GM19452 (cell line): Measurements from ENCODE around the gene TIMM8B.
"Not testable (repeated sequence)": the region's sequence is repeated elsewhere in the genome, so short reads cannot be mapped to it uniquely, and the experiment has no call there.

Source experiments
- ATAC-seq: cut with Tn5 transposase; IDR thresholded peaks from one replicate; pipeline ENCODE4 v1.9.1; 2021; ENCODE audit not compliant: unreplicated experiment

Gene TIMM8B

GRCh38 chr11:112086422-112087191 is at the start of gene TIMM8B, which contains the start of gene SDHD:
TIMM8B (minus strand) TSS chr11:112086756; CDS start chr11:112086723, 33 bp downstream.
SDHD (plus strand) TSS chr11:112086873; CDS start chr11:112086908, 35 bp downstream.
- ATAC-seq, result peak; percentile 84

- ATAC-seq, result no peak
Observed at GRCh38 chr11:112134473-112134872, 47.9 kb upstream of the TIMM8B start.

- ATAC-seq, result no peak
Observed at GRCh38 chr11:112132737-112133136, 46.2 kb upstream of the TIMM8B start.

- ATAC-seq, result no peak
Observed at GRCh38 chr11:112129656-112130055, 43.1 kb upstream of the TIMM8B start.

GRCh38 chr11:112128483-112129121 is 42.0 kb upstream of the TIMM8B start:
- no peak for ATAC-seq

GRCh38 chr11:112127056-112127455 is 40.5 kb upstream of the TIMM8B start:
- ATAC-seq, result no peak

- ATAC-seq, result no peak
Observed at GRCh38 chr11:112123129-112123528, 36.6 kb upstream of the TIMM8B start.

GRCh38 chr11:112121981-112122615 is 35.5 kb upstream of the TIMM8B start:
- no peak for ATAC-seq

- no peak for ATAC-seq
Observed at GRCh38 chr11:112118176-112118575, 31.6 kb upstream of the TIMM8B start.

GRCh38 chr11:112115386-112115785 is 28.8 kb upstream of the TIMM8B start:
- ATAC-seq, result no peak

- no peak for ATAC-seq
Observed at GRCh38 chr11:112114460-112114859, 27.9 kb upstream of the TIMM8B start.

- ATAC-seq, result no peak
Observed at GRCh38 chr11:112113539-112114457, 27.2 kb upstream of the TIMM8B start.

- ATAC-seq, result no peak
Observed at GRCh38 chr11:112106070-112106469, 19.5 kb upstream of the TIMM8B start.

GRCh38 chr11:112103446-112103845 is 16.9 kb upstream of the TIMM8B start:
- ATAC-seq, result no peak

GRCh38 chr11:112100462-112100861 is 13.9 kb upstream of the TIMM8B start:
- no peak for ATAC-seq

- no peak for ATAC-seq
Observed at GRCh38 chr11:112097734-112098528, 11.4 kb upstream of the TIMM8B start.

GRCh38 chr11:112096194-112096593 is 9.6 kb upstream of the TIMM8B start:
- no peak for ATAC-seq

GRCh38 chr11:112095302-112095701 is 8.7 kb upstream of the TIMM8B start:
- ATAC-seq, result not testable (repeated sequence)

GRCh38 chr11:112087212-112087611 is 656 bp upstream of the TIMM8B start:
- ATAC-seq, result peak; percentile 2

- peak; percentile 28 for ATAC-seq
Observed at GRCh38 chr11:112085822-112086421, 634 bp downstream of the TIMM8B start.
